Type B pancreatic cell (in vitro differentiated cells): ENCODE results near the gene MACF1. TPM values are rescaled to one million over a fixed set of nuclear protein-coding genes. Genes with fewer than 3 reads are reported as not detected.
"Not testable (repeated sequence)": the region's sequence is repeated elsewhere in the genome, so short reads cannot be mapped to it uniquely, and the experiment has no call there.

Experiments
- DNase-seq: peaks from one replicate; pipeline ENCODE4 v3.0.0; 2021; ENCODE audit warnings: mixed read lengths; ENCODE audit not compliant: unreplicated experiment; ENCODE audit errors: extremely low spot score
- H3K27ac Mint-ChIP-seq: 2 replicates; pipeline ENCODE4 v1.8.0; 2021; ENCODE audit warnings: mild to moderate bottlenecking, mixed read lengths
- H3K27me3 Mint-ChIP-seq: 2 replicates; pipeline ENCODE4 v1.8.0; 2021; ENCODE audit warnings: mixed read lengths
- H3K36me3 Mint-ChIP-seq: 2 replicates; pipeline ENCODE4 v1.8.0; 2021; ENCODE audit warnings: mixed read lengths
- H3K4me1 Mint-ChIP-seq: one replicate; pipeline ENCODE4 v1.8.0; 2021; ENCODE audit warnings: mixed read lengths; ENCODE audit not compliant: unreplicated experiment
- H3K4me3 Mint-ChIP-seq: 2 replicates; pipeline ENCODE4 v1.8.0; 2021; ENCODE audit warnings: mild to moderate bottlenecking, mixed read lengths
- H3K9me3 Mint-ChIP-seq: 2 replicates; pipeline ENCODE4 v1.8.0; 2021; ENCODE audit warnings: mixed read lengths
- CTCF ChIP-seq: fragments of 200-600 bp; sonication (generic); conservative IDR thresholded peaks from 2 replicates; pipeline ENCODE4 v1.5.0; 2021; ENCODE audit warnings: antibody characterized with exemption, mild to moderate bottlenecking
- total RNA-seq: library from RNA; stranded (reverse); gene quantifications from 2 replicates; pipeline ENCODE4 v1.2.1, GENCODE V29; 2021; ENCODE audit warnings: low replicate concordance

The MACF1 gene
- total RNA-seq, 1 donor from 2014 or later: 201 TPM

GRCh38 chr1:39160703-39161102 is 43.8 kb upstream of the MACF1 start:
- Mint-ChIP-seq H3K27me3 (no peaks in the 10 kb centered on the region), H3K4me1 (peaks cover 54% of the 10 kb centered on the region)

GRCh38 chr1:39161811-39162210 is 42.7 kb upstream of the MACF1 start:
- DNase-seq, H3K27me3 Mint-ChIP-seq, H3K4me3 Mint-ChIP-seq, H3K9me3 Mint-ChIP-seq, H3K27ac Mint-ChIP-seq, H3K36me3 Mint-ChIP-seq: not testable (repeated sequence)
- peaks cover 57% of the 10 kb centered on the region for H3K4me1 Mint-ChIP-seq

More at GRCh38 chr1:39160703-39161102, 43.8 kb upstream of the MACF1 start:
- DNase-seq: no peak
- no peak overlapping the region for H3K4me3 Mint-ChIP-seq
- H3K27ac Mint-ChIP-seq: no peak overlapping the region
- H3K36me3 Mint-ChIP-seq: peaks cover 8% of the 10 kb centered on the region
- no peak for TF ChIP-seq CTCF
- no peaks in the 10 kb centered on the region for H3K9me3 Mint-ChIP-seq

DNA sequence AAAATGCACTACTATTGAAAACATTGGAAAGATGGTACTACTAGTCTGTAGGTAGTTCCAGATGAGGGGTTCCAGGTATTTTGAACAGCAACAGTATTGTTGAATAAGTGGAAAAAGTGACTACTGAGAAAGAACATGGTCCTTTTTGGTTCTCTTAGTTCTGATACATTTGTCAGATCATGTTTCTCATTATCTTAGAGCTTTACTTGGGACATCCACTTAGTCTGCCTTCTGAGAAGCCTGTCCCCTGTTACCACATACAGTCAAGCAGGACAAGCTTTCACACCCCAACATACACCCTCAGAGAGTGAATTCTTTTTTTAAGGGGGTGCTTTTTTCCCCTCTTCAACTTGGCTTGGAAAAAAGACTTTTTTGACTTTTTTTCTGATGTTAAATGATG is 41.0 kb upstream of the MACF1 start:
- no peaks in the 10 kb centered on the region for H3K9me3 Mint-ChIP-seq
- H3K27me3 Mint-ChIP-seq: no peaks in the 10 kb centered on the region
- peaks cover 52% of the 10 kb centered on the region for H3K4me1 Mint-ChIP-seq
- no peak overlapping the region for H3K27ac Mint-ChIP-seq
- no peak overlapping the region for H3K4me3 Mint-ChIP-seq
- peaks cover 4% of the 10 kb centered on the region for H3K36me3 Mint-ChIP-seq
- TF ChIP-seq CTCF: no peak
- DNase-seq: no peak

DNA sequence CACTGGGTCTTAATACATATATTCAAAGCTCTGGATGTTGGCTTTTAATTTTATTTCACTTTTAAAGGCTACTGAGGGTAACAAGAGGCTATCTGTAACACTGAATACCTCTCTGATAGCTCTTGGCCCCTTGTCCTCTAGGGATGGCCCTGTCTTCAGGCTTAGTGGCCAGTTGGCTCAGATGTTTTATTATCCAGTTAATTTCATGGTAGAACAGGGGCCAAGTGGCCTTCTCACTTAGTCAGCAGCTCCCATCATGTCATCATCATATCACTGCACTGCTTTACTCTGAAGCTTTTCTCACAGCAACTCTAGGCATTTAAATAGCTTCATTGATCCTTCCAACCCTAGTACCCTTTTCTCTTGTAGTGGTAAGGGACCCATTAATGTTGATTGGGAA is 40.2 kb upstream of the MACF1 start:
- no peak for DNase-seq
- TF ChIP-seq CTCF: no peak
- Mint-ChIP-seq H3K9me3 (no peaks in the 10 kb centered on the region), H3K4me3 (no peak overlapping the region), H3K27ac (no peak overlapping the region), H3K27me3 (no peaks in the 10 kb centered on the region), H3K4me1 (peaks cover 48% of the 10 kb centered on the region), H3K36me3 (peaks cover 4% of the 10 kb centered on the region)

GRCh38 chr1:39165049-39165448 is 39.4 kb upstream of the MACF1 start:
- H3K27ac Mint-ChIP-seq: no peak overlapping the region
- no peak overlapping the region for H3K4me3 Mint-ChIP-seq
- peaks cover 44% of the 10 kb centered on the region for H3K4me1 Mint-ChIP-seq
- H3K9me3 Mint-ChIP-seq: no peaks in the 10 kb centered on the region
- H3K27me3 Mint-ChIP-seq: no peaks in the 10 kb centered on the region
- TF ChIP-seq CTCF: no peak
- DNase-seq: no peak
- peaks cover 4% of the 10 kb centered on the region for H3K36me3 Mint-ChIP-seq

DNA sequence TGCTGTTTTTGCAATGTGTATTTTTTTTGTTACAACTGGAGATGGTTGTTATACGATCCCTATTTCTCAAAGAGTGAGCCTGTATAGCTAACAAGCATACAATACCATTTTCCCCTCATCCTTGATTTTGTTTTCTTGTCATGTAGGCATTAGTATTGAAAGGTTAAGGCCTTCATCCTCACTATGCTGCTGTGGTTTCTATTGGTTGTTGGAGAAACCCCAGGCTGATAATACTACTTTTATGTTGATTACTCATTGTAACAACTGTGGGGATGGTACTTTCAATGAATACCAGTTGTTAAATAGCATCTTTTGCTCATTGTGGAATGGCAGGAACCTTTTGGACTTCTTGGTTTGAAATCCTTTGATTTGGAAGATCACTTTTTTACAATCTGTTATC is 39.0 kb upstream of the MACF1 start:
- H3K36me3 Mint-ChIP-seq: peaks cover 4% of the 10 kb centered on the region
- no peak overlapping the region for H3K27ac Mint-ChIP-seq
- H3K9me3 Mint-ChIP-seq: no peaks in the 10 kb centered on the region
- no peak for TF ChIP-seq CTCF
- H3K4me3 Mint-ChIP-seq: no peak overlapping the region
- peaks cover 46% of the 10 kb centered on the region for H3K4me1 Mint-ChIP-seq
- DNase-seq: no peak
- H3K27me3 Mint-ChIP-seq: no peaks in the 10 kb centered on the region
